ENCODE data around the gene C1orf87. TPM values are rescaled to one million over a fixed set of nuclear protein-coding genes. Genes with fewer than 3 reads are reported as not detected.

The C1orf87 gene
- total RNA-seq, 1 donor from 2014 or later = not detected

GRCh38 chr1:60000625-60001024, 72.9 kb downstream of the C1orf87 start:
- intact Hi-C loops (cut with DNase I) = no loop called here
- ATAC-seq = no peak

GRCh38 chr1:59999746-60000145, 73.8 kb downstream of the C1orf87 start:
- no peak for ATAC-seq
- no peak for DNase-seq (ENCODE audit: low spot score)
- intact Hi-C loops (cut with DNase I) = no loop called here

More at GRCh38 chr1:60000625-60001024, 72.9 kb downstream of the C1orf87 start:
- no peak for DNase-seq (ENCODE audit: low spot score)

- intact Hi-C loops (cut with DNase I) = no loop called here
- DNase-seq (ENCODE audit: low spot score) = no peak
- ATAC-seq = no peak
Observed at GRCh38 chr1:59999006-59999405, 74.6 kb downstream of the C1orf87 start.

- peak; percentile 39 for ATAC-seq
- intact Hi-C loops (cut with DNase I) = no loop called here
- DNase-seq (ENCODE audit: low spot score) = no peak
Observed at GRCh38 chr1:59997479-59998115, 76.0 kb downstream of the C1orf87 start.

GRCh38 chr1:59994302-59995198, 79.0 kb downstream of the C1orf87 start:
- ATAC-seq (peak; percentile 91), DNase-seq (ENCODE audit: low spot score) (no peak)
- intact Hi-C loops (cut with DNase I) = no loop called here

- DNase-seq (ENCODE audit: low spot score) (no peak), ATAC-seq (no peak)
- intact Hi-C loops (cut with DNase I) = no loop called here
Observed at GRCh38 chr1:59992040-59992820, 81.3 kb downstream of the C1orf87 start.

- DNase-seq (ENCODE audit: low spot score) (no peak), ATAC-seq (no peak)
- intact Hi-C loops (cut with DNase I) = no loop called here
Observed at GRCh38 chr1:59990470-59990869, 83.1 kb downstream of the C1orf87 start.

- intact Hi-C loops (cut with DNase I) = no loop called here
- DNase-seq (ENCODE audit: low spot score) (no peak), ATAC-seq (peak; percentile 55)
Observed at GRCh38 chr1:59986516-59987310, 86.9 kb downstream of the C1orf87 start.

- DNase-seq (ENCODE audit: low spot score) (no peak), ATAC-seq (no peak)
- intact Hi-C loops (cut with DNase I) = no loop called here
Observed at GRCh38 chr1:59985911-59986515, 87.6 kb downstream of the C1orf87 start.

GRCh38 chr1:59979666-59980065, 93.9 kb downstream of the C1orf87 start:
- no peak for DNase-seq (ENCODE audit: low spot score)
- peak; percentile 47 for ATAC-seq
- intact Hi-C loops (cut with DNase I) = loop anchor here (5.0 kb wide), 1 partner anchor 1873 kb away; no protein-coding TSS in a partner anchor

- DNase-seq (ENCODE audit: low spot score) = no peak
- intact Hi-C loops (cut with DNase I) = loop anchor here (5.0 kb wide), 1 partner anchor 1874 kb away; no protein-coding TSS in a partner anchor
- no peak for ATAC-seq
Observed at GRCh38 chr1:59978511-59978910, 95.1 kb downstream of the C1orf87 start.

- intact Hi-C loops (cut with DNase I) = loop anchor here (5.0 kb wide), 1 partner anchor 1874 kb away; no protein-coding TSS in a partner anchor
- DNase-seq (ENCODE audit: low spot score) (no peak), ATAC-seq (peak; percentile 66)
Observed at GRCh38 chr1:59978026-59978425, 95.5 kb downstream of the C1orf87 start.

GRCh38 chr1:59977075-59977410, 96.5 kb downstream of the C1orf87 start:
- intact Hi-C loops (cut with DNase I) = loop anchor here (5.0 kb wide), 1 partner anchor 1875 kb away; no protein-coding TSS in a partner anchor
- DNase-seq (ENCODE audit: low spot score) (no peak), ATAC-seq (no peak)

GRCh38 chr1:59976194-59977074, 97.1 kb downstream of the C1orf87 start:
- intact Hi-C loops (cut with DNase I) = loop anchor here (5.0 kb wide), 1 partner anchor 1876 kb away; no protein-coding TSS in a partner anchor
- ATAC-seq (peak; percentile 70), DNase-seq (ENCODE audit: low spot score) (peak; percentile 86)

- intact Hi-C loops (cut with DNase I) = no loop called here
- DNase-seq (ENCODE audit: low spot score) (no peak), ATAC-seq (no peak)
Observed at GRCh38 chr1:59973719-59974118, 99.9 kb downstream of the C1orf87 start.

GRCh38 chr1:59972216-59972927, 101.2 kb downstream of the C1orf87 start:
- ATAC-seq (no peak), DNase-seq (ENCODE audit: low spot score) (no peak)
- intact Hi-C loops (cut with DNase I) = no loop called here
